DND-41 (cell line): ENCODE measurements around the gene GRAMD2B.
"Not testable (repeated sequence)": the region's sequence is repeated elsewhere in the genome, so short reads cannot be mapped to it uniquely, and the experiment has no call there.

Experiments used
- ATAC-seq: fragments of 200-7000 bp; cut with Tn5 transposase; 3 replicates; pipeline ENCODE4 v1.9.1; 2021; ENCODE audit warnings: low read depth; ENCODE audit not compliant: insufficient read depth
- DNase-seq: peaks from one replicate; pipeline ENCODE4 v3.0.0-alpha.2; 2020
- H2AFZ ChIP-seq: 2 replicates; pipeline ENCODE4 v1.6.0; 2012; ENCODE audit warnings: low read depth, low read length
- H3K27ac ChIP-seq: 2 replicates; pipeline ENCODE4 v1.5.1; 2012; ENCODE audit warnings: low read length, inconsistent platforms
- H3K27me3 ChIP-seq: fragments of 200-600 bp; sonication (generic); 2 replicates; pipeline ENCODE4 v1.6.0; 2012; ENCODE audit warnings: low read length, mild to moderate bottlenecking, inconsistent platforms; ENCODE audit not compliant: insufficient read depth, poor library complexity
- H3K36me3 ChIP-seq: 2 replicates; pipeline ENCODE4 v1.5.1; 2012; ENCODE audit warnings: low read length, inconsistent platforms; ENCODE audit not compliant: insufficient read depth
- H3K4me1 ChIP-seq: 2 replicates; pipeline ENCODE4 v1.5.1; 2012; ENCODE audit warnings: mild to moderate bottlenecking, low read length; ENCODE audit not compliant: insufficient read depth
- H3K4me2 ChIP-seq: 2 replicates; pipeline ENCODE4 v1.6.0; 2012; ENCODE audit warnings: mild to moderate bottlenecking, moderate library complexity, low read length, inconsistent platforms; ENCODE audit not compliant: insufficient read depth
- H3K4me3 ChIP-seq, 2 experiments: fragments of 200-600 bp in 1 of 2; shearing (Covaris generic) in 1 of 2; 2 replicates each; pipeline ENCODE4 v1.5.1; 2012 to 2016; ENCODE audit warnings: inconsistent platforms in 2 of 2, low read length in 2 of 2, mild to moderate bottlenecking in 2 of 2, low read depth in 1 of 2, moderate library complexity in 1 of 2
- H3K79me2 ChIP-seq: 2 replicates; pipeline ENCODE4 v1.6.0; 2012; ENCODE audit warnings: low read length, inconsistent platforms; ENCODE audit not compliant: insufficient read depth
- H3K9ac ChIP-seq: 2 replicates; pipeline ENCODE4 v1.6.0; 2012; ENCODE audit warnings: low read depth, mild to moderate bottlenecking, inconsistent platforms, low read length, moderate library complexity
- H3K9me3 ChIP-seq: 2 replicates; pipeline ENCODE4 v1.5.1; 2012; ENCODE audit warnings: low read length, moderate library complexity, mild to moderate bottlenecking, inconsistent platforms; ENCODE audit not compliant: insufficient read depth, severe bottlenecking
- H4K20me1 ChIP-seq: 2 replicates; pipeline ENCODE4 v1.6.0; 2012; ENCODE audit warnings: low read length; ENCODE audit not compliant: insufficient read depth
- EZH2 ChIP-seq: IDR thresholded peaks from 3 replicates; pipeline ENCODE4 v1.6.1; 2012; ENCODE audit warnings: borderline replicate concordance, low read depth, mild to moderate bottlenecking, moderate library complexity, low read length, inconsistent platforms; ENCODE audit not compliant: severe bottlenecking
- TF ChIP-seq, protein P1 (sequence below): IDR thresholded peaks from 2 replicates; pipeline ENCODE4 v1.5.1; 2012; ENCODE audit warnings: borderline replicate concordance, low read length, moderate library complexity, mild to moderate bottlenecking; ENCODE audit not compliant: poor library complexity, severe bottlenecking; ENCODE audit errors: extremely low read depth

Gene GRAMD2B

DNA sequence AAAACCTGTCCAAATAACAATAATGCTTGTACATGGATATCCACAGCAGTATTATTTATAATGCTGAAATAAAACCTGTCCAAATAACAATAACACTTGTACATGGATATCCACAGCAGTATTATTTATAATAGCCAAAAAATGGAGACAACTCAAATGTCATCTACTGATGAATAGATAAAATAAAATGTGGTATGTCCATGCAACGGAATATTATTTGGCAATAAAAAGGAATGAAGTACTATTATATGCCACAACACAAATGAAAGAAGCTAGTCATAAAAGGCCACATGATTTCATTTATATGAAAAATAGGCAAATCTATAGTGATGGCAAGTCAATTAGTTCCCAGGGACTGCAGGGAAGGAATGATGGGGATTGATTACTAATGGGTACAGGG lies 31.8 kb upstream of the GRAMD2B start:
- H3K9ac ChIP-seq, result no peak overlapping the region
- ATAC-seq (no peak), DNase-seq (no peak)
- H3K4me2 ChIP-seq, result no peak overlapping the region
- H3K79me2 ChIP-seq, result no peaks in the 10 kb centered on the region
- H3K36me3 ChIP-seq, result no peaks in the 10 kb centered on the region
- no peak overlapping the region for H3K27ac ChIP-seq
- no peak for TF ChIP-seq EZH2
- TF ChIP-seq, protein P1, sequence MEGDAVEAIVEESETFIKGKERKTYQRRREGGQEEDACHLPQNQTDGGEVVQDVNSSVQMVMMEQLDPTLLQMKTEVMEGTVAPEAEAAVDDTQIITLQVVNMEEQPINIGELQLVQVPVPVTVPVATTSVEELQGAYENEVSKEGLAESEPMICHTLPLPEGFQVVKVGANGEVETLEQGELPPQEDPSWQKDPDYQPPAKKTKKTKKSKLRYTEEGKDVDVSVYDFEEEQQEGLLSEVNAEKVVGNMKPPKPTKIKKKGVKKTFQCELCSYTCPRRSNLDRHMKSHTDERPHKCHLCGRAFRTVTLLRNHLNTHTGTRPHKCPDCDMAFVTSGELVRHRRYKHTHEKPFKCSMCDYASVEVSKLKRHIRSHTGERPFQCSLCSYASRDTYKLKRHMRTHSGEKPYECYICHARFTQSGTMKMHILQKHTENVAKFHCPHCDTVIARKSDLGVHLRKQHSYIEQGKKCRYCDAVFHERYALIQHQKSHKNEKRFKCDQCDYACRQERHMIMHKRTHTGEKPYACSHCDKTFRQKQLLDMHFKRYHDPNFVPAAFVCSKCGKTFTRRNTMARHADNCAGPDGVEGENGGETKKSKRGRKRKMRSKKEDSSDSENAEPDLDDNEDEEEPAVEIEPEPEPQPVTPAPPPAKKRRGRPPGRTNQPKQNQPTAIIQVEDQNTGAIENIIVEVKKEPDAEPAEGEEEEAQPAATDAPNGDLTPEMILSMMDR, result no peak
- H3K9me3 ChIP-seq, result no peaks in the 10 kb centered on the region
- no peaks in the 10 kb centered on the region for H3K27me3 ChIP-seq
- H3K4me3 ChIP-seq, result no peak overlapping the region
- H3K4me1 ChIP-seq, result no peaks in the 10 kb centered on the region
- no peaks in the 10 kb centered on the region for H4K20me1 ChIP-seq
- H2AFZ ChIP-seq, result no peak overlapping the region

DNA sequence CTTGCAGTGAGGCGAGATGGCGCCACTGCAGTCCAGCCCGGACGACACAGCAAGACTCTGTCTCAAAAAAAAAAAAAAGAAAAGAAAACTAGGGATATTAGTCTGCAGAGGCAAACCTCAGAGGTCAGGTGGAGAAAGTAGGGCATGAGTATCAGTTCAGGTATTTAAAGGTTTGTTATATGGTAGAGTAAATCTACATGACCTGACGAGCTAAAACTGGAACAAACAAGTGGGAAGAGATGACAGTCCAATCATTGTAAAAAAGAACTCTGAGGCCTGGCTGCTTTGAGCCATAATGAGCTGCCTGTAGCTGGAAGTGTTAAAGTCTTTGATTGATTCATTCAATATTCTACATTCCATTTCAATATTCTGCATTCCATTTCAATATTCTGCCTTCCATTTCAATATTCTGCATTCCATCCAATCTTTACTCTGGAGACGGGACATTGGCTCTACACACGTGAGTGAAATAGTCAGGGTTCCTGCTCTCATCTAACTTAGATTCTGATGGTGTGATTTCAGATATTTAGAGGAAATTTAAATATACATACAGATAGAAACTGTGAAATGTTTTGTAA lies 28.9 kb upstream of the GRAMD2B start:
- Histone ChIP-seq H3K36me3 (no peaks in the 10 kb centered on the region), H3K4me3 (no peak overlapping the region), H3K4me2 (no peak overlapping the region), H3K9ac (no peak overlapping the region), H4K20me1 (no peaks in the 10 kb centered on the region), H3K27ac (no peak overlapping the region), H3K27me3 (no peaks in the 10 kb centered on the region), H3K79me2 (no peaks in the 10 kb centered on the region), H3K4me1 (no peaks in the 10 kb centered on the region), H3K9me3 (no peaks in the 10 kb centered on the region), H2AFZ (no peak overlapping the region)
- TF ChIP-seq, protein P1, result no peak
- TF ChIP-seq EZH2, result no peak
- ATAC-seq (no peak), DNase-seq (no peak)

DNA sequence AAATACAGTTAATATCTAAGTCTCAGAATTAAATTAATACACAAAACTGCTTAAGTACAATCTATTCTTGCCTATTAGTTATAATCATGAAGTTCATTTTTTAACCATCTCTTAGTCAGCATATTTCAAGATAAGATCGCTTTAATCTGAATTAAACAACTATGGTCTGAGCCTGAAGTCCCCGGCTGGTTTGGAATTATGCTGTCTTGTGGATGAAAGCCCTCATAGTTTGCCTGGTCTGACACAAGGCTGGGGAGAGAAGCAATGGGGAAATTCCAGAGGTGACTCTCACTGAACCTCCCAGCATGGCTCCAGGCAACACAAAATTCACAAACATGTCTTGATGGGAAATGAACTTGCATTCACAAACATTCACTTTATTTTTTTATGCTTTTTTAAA lies 28.0 kb upstream of the GRAMD2B start:
- H3K79me2 ChIP-seq, result no peaks in the 10 kb centered on the region
- no peak overlapping the region for H3K4me3 ChIP-seq
- no peaks in the 10 kb centered on the region for H4K20me1 ChIP-seq
- no peaks in the 10 kb centered on the region for H3K9me3 ChIP-seq
- no peak overlapping the region for H3K9ac ChIP-seq
- no peaks in the 10 kb centered on the region for H3K27me3 ChIP-seq
- no peaks in the 10 kb centered on the region for H3K4me1 ChIP-seq
- ATAC-seq, result no peak
- no peaks in the 10 kb centered on the region for H3K36me3 ChIP-seq
- no peak overlapping the region for H3K4me2 ChIP-seq
- no peak for DNase-seq
- H3K27ac ChIP-seq, result no peak overlapping the region
- no peak overlapping the region for H2AFZ ChIP-seq
- no peak for TF ChIP-seq EZH2
- TF ChIP-seq, protein P1, result no peak

DNA sequence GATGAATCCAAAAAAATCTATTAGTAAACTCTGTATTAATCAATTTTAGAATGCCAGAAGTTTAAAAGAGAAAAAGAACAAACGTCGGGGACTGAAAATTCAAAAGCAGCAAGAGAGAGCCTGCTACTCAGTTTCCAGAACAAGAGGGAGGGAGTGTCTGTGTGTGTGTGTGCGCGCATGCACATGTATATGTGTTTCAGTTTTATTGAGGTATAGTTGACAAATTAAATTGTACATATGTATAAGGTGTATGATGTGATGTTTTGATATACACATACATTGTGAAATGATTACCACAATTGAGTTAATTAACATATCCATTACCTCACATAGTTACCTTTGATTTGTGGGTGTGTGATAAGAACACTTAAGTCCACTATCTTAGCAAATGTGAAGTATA lies 27.6 kb upstream of the GRAMD2B start:
- H3K4me2 ChIP-seq, result no peak overlapping the region
- peaks cover under 1% of the 10 kb centered on the region for H3K9me3 ChIP-seq
- TF ChIP-seq, protein P1, result no peak
- no peak for TF ChIP-seq EZH2
- H4K20me1 ChIP-seq, result no peaks in the 10 kb centered on the region
- no peaks in the 10 kb centered on the region for H3K4me1 ChIP-seq
- H3K27ac ChIP-seq, result no peak overlapping the region
- H2AFZ ChIP-seq, result no peak overlapping the region
- ATAC-seq (no peak), DNase-seq (no peak)
- no peaks in the 10 kb centered on the region for H3K36me3 ChIP-seq
- no peaks in the 10 kb centered on the region for H3K27me3 ChIP-seq
- no peaks in the 10 kb centered on the region for H3K79me2 ChIP-seq
- H3K4me3 ChIP-seq, result no peak overlapping the region
- H3K9ac ChIP-seq, result no peak overlapping the region

DNA sequence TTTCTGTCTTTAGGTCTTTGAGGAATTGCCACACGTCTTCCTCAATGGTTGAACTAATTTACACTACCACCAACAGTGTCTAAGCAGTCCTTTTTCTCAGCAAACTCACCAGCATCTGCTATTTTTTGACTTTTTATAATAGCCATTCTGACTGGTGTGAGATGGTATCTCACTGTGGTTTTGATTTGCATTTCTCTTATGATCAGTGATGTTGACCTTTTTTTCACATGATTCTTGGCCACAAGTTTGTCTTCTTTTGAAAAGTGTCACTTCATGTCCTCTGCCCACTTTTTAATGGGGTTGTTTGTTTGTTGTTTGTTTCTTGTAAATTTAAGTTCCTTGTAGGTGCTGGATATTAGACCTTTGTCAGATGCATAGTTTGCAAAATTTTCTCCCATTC lies 26.5 kb upstream of the GRAMD2B start:
- not testable (repeated sequence) for H3K27ac ChIP-seq, H4K20me1 ChIP-seq, H3K4me1 ChIP-seq, DNase-seq, H2AFZ ChIP-seq, ATAC-seq, H3K36me3 ChIP-seq, H3K27me3 ChIP-seq, H3K79me2 ChIP-seq, H3K4me2 ChIP-seq, H3K9me3 ChIP-seq, H3K9ac ChIP-seq, H3K4me3 ChIP-seq
